Measurements from ENCODE around the gene RHPN2.
A peak's percentile ranks its signal among the peaks of the same experiment; 100 is the strongest.
"Not testable (repeated sequence)": the region's sequence is repeated elsewhere in the genome, so short reads cannot be mapped to it uniquely, and the experiment has no call there.

Gene RHPN2

DNA sequence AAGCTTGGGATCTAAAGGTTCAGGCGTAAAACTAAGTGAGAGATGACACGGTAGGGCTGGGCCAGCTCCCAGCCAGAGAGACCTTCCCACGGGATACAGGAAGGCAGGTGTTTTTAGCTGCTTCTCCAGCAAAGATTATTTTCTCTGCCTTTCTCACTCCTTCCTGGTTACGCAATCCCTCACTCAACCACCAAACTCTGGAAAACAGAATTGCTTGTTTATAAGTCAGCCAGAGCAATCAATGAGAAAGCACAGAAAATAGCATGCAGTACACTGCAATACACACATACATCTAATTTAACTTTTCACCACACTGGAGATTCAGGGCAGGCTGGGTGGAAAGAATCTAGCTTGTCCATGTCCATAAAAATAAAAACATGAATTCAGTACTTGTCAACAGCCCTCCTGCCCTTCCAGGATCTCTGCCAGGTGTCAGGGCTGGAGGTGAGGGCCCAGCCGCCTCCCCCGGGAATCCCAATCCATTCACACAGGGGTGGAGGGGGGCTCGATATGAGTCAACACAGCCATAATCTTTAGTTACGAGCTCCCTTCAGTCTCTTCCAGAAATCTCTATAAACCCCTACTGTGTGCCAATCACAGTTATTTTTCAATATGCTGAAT lies 12.2 kb downstream of the RHPN2 start:
- TF ChIP-seq GATA1 (IDR thresholded peaks at IDR 0.05; ENCODE audit: low read depth, low read length) (no peak), POLR2A (IDR thresholded peaks at IDR 0.05; ENCODE audit: low read length) (no peak)
- DNase-seq, result no peak

DNA sequence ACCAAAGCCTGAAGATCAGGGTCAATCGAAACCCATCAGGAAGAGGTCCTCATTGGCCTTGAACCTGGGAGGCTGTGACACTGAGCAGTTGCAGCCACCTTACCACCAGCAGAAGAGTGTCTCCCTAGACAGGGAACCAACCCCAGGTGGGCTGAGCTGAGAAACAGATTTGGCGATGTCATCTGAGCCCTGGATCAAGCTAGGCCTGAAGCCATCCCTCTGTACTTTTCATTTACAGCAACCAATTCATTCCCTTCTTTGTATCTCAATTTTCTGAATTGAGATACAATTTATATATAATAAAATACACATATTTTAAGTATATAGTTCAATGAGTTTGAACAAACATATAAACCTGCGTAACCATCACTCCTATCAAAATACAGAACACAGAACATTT lies 14.6 kb downstream of the RHPN2 start:
- no peak for TF ChIP-seq POLR2A (IDR thresholded peaks at IDR 0.05; ENCODE audit: low read length)
- TF ChIP-seq GATA1 (IDR thresholded peaks at IDR 0.05; ENCODE audit: low read depth, low read length), result no peak
- DNase-seq, result no peak

DNA sequence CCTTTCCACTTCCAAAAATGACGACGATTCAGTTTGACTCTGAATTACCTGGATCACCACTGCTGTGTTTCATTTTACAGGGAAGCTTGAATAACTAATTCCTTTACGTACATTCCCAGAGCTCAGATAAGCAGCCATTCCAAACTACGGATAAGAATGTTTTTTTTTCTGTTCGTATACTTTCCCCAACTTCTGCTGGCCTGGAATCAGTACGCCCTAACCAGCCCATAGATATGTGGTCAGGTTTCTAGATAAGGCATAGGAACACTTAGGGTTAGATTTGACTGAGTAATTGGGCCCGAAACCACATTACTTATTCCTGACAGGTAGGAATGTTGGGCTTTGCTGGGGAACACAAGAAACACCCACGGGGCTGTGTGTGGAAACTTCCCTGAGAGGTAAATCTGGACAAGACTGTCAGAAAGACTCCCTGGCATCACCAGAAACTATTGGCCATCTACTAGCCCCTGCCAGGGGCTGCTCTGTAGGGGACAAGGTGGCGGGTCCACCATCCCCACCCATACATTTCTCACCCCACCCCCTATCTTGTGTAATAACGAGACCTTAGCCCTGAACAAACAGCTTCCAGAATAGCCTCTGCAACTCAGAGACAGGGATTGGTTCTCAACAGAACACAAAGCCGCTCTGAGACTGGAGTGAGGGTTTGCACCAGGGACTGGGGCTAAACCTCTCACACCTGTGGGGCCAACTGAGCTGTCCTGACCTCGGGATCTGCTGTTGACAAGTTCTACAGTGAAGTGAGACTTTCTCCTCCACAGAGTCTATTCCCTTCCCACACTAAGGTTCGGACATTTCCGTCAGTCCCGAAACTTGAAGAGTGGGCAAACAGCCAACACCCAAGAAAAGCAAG lies 15.6 kb downstream of the RHPN2 start:
- TF ChIP-seq POLR2A (IDR thresholded peaks at IDR 0.05; ENCODE audit: low read length), result no peak
- TF ChIP-seq GATA1 (IDR thresholded peaks at IDR 0.05; ENCODE audit: low read depth, low read length), result no peak
- DNase-seq, result no peak

DNA sequence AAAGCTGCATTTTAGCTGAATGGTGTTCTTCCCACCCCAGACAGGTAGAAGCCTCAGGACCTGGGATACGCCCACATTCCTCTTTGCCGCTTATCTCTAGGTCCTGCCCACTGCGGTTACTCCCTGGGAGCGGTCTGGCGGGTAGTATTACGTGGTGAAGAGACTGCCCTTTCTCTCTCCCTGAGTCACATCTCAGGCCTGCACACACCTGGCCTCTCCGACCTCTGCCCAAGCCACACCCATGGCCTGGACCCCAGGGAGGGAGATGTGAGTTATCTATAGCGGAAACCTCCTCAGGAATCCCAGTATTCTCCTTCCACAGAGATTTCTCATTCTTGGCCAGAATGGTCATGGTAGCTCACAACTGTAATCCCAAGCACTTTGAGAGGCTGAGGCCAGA lies 17.3 kb downstream of the RHPN2 start:
- TF ChIP-seq POLR2A (IDR thresholded peaks at IDR 0.05; ENCODE audit: low read length), result no peak
- no peak for TF ChIP-seq GATA1 (IDR thresholded peaks at IDR 0.05; ENCODE audit: low read depth, low read length)
- no peak for DNase-seq

DNA sequence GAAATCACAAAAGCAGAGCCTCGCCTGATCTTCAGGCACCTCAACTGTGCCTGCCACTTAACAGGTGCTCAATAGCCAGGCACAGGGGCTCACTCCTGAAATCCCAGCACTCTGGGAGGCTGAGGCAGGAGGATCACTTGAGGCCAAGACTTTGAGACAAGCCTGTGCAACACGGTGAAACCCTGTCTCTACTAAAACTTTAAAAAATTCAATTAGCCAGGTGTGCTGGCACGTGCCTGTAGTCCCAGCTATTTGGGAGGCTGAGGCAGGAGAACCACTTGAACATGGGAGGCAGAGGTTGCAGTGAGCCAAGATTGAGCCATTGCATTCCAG lies 22.9 kb downstream of the RHPN2 start:
- not testable (repeated sequence) for DNase-seq

DNA sequence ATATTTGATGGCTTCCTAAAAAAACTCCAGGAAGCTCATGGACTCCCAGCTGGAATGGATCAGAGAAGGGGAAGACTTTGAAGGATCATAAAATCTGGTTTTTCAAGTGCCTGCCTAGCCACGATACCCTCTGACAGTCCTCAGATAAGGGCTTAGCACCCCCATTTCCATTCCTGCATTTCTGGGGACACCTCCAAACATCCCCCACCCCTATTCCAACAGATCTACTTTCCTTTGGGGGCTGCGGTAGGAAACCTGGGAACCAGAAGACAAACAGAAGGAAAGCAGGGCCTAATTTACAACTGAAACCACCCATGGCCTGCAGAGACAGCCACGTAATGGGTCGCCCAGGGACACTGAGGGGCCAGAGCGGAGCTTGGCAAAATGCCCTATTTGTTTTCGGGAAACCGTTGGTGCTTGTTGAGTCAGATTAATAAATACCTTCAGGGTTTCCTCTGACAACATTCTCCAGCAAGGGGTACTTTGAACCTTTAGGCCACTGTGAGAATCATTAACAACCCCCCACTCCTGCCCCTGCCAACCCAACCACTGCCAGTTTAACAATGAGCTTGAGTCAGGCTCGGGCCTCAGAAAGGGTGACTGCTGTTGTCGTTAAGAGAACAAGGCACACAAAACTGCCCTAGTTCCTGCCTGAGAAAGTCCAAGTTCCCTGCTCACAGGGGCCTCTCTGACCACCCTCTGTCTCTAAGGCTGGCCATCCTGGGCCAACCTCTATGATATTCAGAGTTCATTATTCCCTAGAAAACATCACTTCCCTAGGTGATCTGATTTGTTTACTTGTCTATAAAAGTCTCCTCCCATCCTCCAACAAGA lies 23.5 kb downstream of the RHPN2 start:
- TF ChIP-seq GATA1 (IDR thresholded peaks at IDR 0.05; ENCODE audit: low read depth, low read length) (no peak), POLR2A (IDR thresholded peaks at IDR 0.05; ENCODE audit: low read length) (no peak)
- no peak for DNase-seq

DNA sequence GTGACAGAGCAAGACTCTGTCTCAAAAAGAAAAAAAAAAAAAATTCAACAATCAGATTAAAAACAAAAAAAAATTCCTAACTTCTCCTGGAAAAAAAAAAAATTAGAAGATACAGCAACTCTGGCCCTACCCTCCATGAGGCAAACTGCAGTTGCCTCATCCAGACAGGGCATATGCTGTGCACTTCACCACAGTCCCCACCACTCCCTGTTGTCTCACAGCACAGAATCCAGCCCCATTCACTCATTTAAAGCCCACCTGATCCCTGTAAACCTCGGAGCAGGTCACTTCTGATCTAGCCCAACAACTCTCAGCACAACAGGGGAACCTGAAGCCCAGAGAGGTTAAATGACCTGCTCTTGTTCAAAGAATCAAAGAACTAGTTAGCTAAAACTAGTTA lies 24.9 kb downstream of the RHPN2 start:
- TF ChIP-seq GATA1 (IDR thresholded peaks at IDR 0.05; ENCODE audit: low read depth, low read length), result no peak
- TF ChIP-seq POLR2A (IDR thresholded peaks at IDR 0.05; ENCODE audit: low read length), result no peak
- no peak for DNase-seq

DNA sequence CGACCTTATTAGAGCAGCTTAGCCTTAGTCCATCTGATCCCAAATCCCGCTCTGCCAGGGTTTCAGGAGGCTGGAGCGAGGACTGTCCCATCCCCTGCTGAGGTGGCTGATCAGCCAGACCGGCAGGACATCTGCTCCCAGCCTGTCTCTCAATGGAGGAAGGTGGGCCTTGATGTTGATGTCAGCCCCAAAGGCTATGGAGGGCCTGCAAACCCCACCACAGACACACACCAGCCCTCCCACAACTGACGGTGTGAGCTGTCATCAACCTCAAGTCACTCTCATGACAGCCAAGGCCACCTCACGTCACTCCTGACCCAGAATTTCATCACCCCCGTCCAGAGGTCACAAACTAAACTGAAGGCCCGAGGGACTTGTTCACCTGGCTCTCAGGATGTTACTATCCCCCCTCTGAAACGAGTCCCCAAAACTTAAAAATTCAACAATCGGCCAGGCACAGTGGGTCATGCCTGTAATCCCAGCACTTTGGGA lies 25.5 kb downstream of the RHPN2 start:
- no peak for DNase-seq
- no peak for TF ChIP-seq GATA1 (IDR thresholded peaks at IDR 0.05; ENCODE audit: low read depth, low read length)
- TF ChIP-seq POLR2A (IDR thresholded peaks at IDR 0.05; ENCODE audit: low read length), result no peak

DNA sequence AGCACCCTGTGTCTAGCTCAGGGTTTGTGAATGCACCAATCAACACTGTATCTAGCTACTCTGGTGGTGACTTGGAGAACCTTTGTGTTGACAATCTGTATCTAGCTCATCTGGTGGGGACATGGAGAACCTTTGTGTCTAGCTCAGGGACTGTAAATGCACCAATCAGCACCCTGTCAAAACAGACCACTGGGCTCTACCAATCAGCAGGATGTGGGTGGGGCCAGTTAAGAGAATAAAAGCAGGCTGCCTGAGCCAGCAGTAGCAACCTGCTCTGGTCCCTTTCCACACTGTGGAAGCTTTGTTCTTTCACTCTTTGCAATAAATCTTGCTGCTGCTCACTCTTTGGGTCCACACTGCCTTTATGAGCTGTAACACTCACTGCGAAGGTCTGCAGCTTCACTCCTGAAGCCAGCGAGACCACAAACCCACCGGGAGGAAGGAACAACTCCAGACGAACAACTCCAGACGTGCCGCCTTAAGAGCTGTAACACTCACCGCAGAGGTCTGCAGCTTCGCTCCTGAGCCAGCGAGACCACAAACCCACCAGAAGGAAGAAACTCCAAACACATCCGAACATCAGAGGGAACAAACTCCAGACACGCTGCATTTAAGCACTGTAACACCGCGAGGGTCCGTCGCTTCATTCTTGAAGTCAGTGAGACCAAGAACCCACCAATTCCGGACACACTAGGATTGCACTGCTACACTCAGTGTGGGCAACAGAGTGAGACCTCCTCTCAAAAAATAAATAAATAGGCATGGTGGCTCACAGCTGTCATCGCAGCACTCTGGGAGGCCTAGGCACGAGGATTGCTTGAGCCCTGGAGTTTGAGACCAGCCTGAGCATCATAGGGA lies 27.3 kb downstream of the RHPN2 start:
- DNase-seq, result not testable (repeated sequence)

DNA sequence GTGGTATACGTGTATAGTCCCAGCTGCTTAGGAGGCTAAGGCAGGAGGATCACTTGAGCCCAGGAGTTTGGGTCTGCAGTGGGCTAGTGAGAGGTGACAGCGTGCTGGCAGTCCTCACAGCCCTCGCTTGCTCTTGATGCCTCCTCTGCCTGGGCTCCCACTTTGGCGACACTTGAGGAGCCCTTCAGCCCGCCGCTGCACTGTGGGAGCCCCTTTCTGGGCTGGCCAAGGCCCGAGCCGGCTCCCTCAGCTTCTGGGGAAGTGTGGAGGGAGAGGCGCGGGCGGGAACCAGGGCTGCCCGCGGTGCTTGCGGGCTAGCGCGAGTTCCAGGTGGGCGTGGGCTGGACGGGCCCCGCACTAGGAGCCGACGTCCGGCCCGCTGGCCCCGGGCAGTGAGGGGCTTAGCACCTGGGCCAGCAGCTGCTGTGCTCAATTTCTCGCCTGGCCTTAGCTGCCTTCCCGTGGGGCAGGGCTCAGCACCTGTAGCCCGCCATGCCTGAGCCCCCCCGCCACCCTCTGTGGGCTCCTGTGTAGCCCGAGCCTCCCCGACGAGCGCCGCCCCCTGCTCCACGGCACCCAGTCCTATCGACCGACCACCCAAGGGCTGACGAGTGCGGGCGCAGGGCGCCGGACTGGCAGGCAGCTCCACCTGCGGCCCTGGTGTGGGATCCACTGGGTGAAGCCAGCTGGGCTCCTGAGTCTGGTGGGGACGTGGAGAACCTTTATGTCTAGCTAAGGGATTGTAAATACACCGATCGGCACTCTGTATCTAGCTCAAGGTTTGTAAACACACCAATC lies 28.1 kb downstream of the RHPN2 start:
- not testable (repeated sequence) for DNase-seq

More for the DNA sequence above, 27.3 kb downstream of the RHPN2 start:
- peak; percentile 33 for TF ChIP-seq POLR2A (IDR thresholded peaks at IDR 0.05; ENCODE audit: low read length)

DNA sequence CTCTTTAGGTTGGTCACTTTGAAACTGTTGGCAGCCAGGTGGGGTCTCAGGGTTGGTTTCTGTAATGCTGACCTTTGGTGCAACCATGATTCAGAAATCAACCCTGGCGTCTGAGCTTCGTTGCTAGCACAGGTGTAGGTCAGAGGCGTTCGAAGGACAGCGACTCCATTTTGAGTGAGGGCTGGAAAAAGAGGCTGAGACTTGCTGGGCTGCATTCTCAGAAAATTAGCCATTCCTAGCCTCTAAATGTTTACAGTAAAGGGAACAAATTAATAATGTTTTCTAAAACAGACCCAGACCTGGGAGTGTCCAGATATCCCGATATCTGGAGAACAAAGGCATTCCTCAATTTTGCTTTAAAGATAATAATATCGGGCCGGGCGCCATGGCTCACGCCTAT lies 29.2 kb downstream of the RHPN2 start:
- no peak for DNase-seq
- TF ChIP-seq GATA1 (IDR thresholded peaks at IDR 0.05; ENCODE audit: low read depth, low read length) (no peak), POLR2A (IDR thresholded peaks at IDR 0.05; ENCODE audit: low read length) (no peak)

DNA sequence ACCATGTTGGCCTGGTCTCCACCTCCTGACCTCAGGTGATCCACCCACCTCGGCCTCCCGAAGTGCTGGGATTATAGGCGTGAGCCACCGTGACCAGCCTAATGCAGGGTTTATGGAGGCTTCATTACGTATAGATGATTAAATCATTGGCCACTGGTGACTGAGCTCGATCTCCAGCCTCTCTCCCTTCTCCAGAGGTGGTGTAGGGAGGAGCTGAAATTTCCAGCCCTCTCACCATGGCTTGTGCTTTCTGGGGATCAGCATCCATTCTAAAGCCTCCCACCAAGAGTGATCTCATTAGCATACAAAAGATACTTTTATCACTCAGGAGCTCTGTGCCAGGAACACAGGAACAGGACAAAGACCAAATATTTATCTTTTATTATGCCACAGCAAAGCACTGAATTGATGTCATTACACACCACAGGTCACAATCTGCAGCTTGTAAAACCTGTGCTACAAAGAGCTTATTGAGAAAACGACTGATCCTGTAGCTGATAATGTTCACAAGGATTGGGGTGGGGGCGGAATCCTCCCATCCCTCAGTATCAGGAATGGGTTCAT lies 32.4 kb downstream of the RHPN2 start:
- DNase-seq, result no peak
- TF ChIP-seq GATA1 (IDR thresholded peaks at IDR 0.05; ENCODE audit: low read depth, low read length), result no peak
